Lower lobe of right lung (tissue), 2 donors: ENCODE results near the gene NFASC. TPM values are rescaled to one million over a fixed set of nuclear protein-coding genes. Genes with fewer than 3 reads are reported as not detected.

Experiments
- ATAC-seq, 2 donors: fragments of 200-7000 bp; cut with Tn5 transposase; one replicate each; pipeline ENCODE4 v1.9.1; 2020 to 2022; ENCODE audit warnings: mild to moderate bottlenecking in 2 of 2, moderate library complexity in 2 of 2
- DNase-seq: peaks from one replicate; pipeline ENCODE4 v3.0.0-alpha.2; 2020
- H3K27ac ChIP-seq: fragments of 200-600 bp; one replicate; pipeline ENCODE4 v1.8.0; 2022
- H3K27me3 ChIP-seq: fragments of 200-600 bp; one replicate; pipeline ENCODE4 v1.8.0; 2022; ENCODE audit warnings: low read depth
- H3K36me3 ChIP-seq: fragments of 200-600 bp; one replicate; pipeline ENCODE4 v1.8.0; 2022; ENCODE audit warnings: mild to moderate bottlenecking
- H3K4me1 ChIP-seq: fragments of 200-600 bp; one replicate; pipeline ENCODE4 v1.8.0; 2022
- H3K4me3 ChIP-seq: fragments of 200-600 bp; one replicate; pipeline ENCODE4 v1.8.0; 2022; ENCODE audit warnings: mild to moderate bottlenecking
- H3K9me3 ChIP-seq: fragments of 200-600 bp; one replicate; pipeline ENCODE4 v1.8.0; 2022
- CTCF ChIP-seq: fragments of 200-600 bp; IDR thresholded peaks from one replicate; pipeline ENCODE4 v1.8.0; 2022; ENCODE audit warnings: antibody characterized with exemption, mild to moderate bottlenecking
- intact Hi-C: fragments of 100-400 bp; cut with DNase I; formaldehyde crosslinking; loops from one replicate; pipeline ENCODE4 v1.11.0; 2022
- total RNA-seq: library from RNA; stranded (reverse); fragmentation: NEBNext Ultra II Directional; extraction: Animal tissue kit (Norgen Biotek cat#: 25700); gene quantifications from one replicate; pipeline ENCODE4 v1.2.1, GENCODE V29; 2021
- donor health status: DM: no; HTN: yes; CAD: no; lungs with severe emphysema.

Gene NFASC
- total RNA-seq, 1 donor from 2014 or later, result 12.2 TPM

- Histone ChIP-seq H3K36me3 (no peaks in the 10 kb centered on the region), H3K9me3 (no peaks in the 10 kb centered on the region), H3K4me3 (no peak overlapping the region), H3K27ac (no peak overlapping the region), H3K27me3 (no peaks in the 10 kb centered on the region), H3K4me1 (peaks cover 9% of the 10 kb centered on the region)
- DNase-seq (no peak), ATAC-seq (no peak)
- intact Hi-C loops, result no loop called here
- TF ChIP-seq CTCF, result no peak
Measured at GRCh38 chr1:204867203-204867602, 3.5 kb upstream of the NFASC start.

GRCh38 chr1:204867666-204868339 is 2.9 kb upstream of the NFASC start:
- no peak for TF ChIP-seq CTCF
- peaks cover 9% of the 10 kb centered on the region for H3K4me1 ChIP-seq
- H3K27me3 ChIP-seq, result no peaks in the 10 kb centered on the region
- no peak overlapping the region for H3K4me3 ChIP-seq
- DNase-seq (no peak), ATAC-seq (no peak)
- intact Hi-C loops, result no loop called here
- H3K27ac ChIP-seq, result no peak overlapping the region
- no peaks in the 10 kb centered on the region for H3K36me3 ChIP-seq
- H3K9me3 ChIP-seq, result no peaks in the 10 kb centered on the region

GRCh38 chr1:204868340-204868700 is 2.3 kb upstream of the NFASC start:
- Histone ChIP-seq H3K36me3 (no peaks in the 10 kb centered on the region), H3K27me3 (no peaks in the 10 kb centered on the region), H3K4me3 (no peak overlapping the region), H3K27ac (no peak overlapping the region), H3K4me1 (peaks cover 9% of the 10 kb centered on the region), H3K9me3 (no peaks in the 10 kb centered on the region)
- intact Hi-C loops, result no loop called here
- ATAC-seq, result no peak
- no peak for TF ChIP-seq CTCF
- DNase-seq, result no peak

GRCh38 chr1:204869097-204869496 is 1.6 kb upstream of the NFASC start:
- H3K27ac ChIP-seq, result no peak overlapping the region
- H3K9me3 ChIP-seq, result no peaks in the 10 kb centered on the region
- ATAC-seq (no peak), DNase-seq (no peak)
- H3K4me1 ChIP-seq, result peaks cover 9% of the 10 kb centered on the region
- no peaks in the 10 kb centered on the region for H3K27me3 ChIP-seq
- H3K36me3 ChIP-seq, result no peaks in the 10 kb centered on the region
- intact Hi-C loops, result no loop called here
- no peak overlapping the region for H3K4me3 ChIP-seq
- no peak for TF ChIP-seq CTCF

- ATAC-seq (no peak), DNase-seq (no peak)
- H3K4me3 ChIP-seq, result no peak overlapping the region
- no peaks in the 10 kb centered on the region for H3K9me3 ChIP-seq
- no peaks in the 10 kb centered on the region for H3K27me3 ChIP-seq
- no peaks in the 10 kb centered on the region for H3K36me3 ChIP-seq
- H3K4me1 ChIP-seq, result peaks cover 9% of the 10 kb centered on the region
- intact Hi-C loops, result no loop called here
- H3K27ac ChIP-seq, result no peak overlapping the region
- no peak for TF ChIP-seq CTCF
Measured at GRCh38 chr1:204871405-204872037, 859 bp downstream of the NFASC start.
